Right lobe of liver (tissue), 6 donors: ENCODE measurements around the gene PRDM16. TPM values are rescaled to one million over a fixed set of nuclear protein-coding genes. Genes with fewer than 3 reads are reported as not detected.

Experiments used
- ATAC-seq, 4 donors: fragments of 200-7000 bp; cut with Tn5 transposase; one replicate each; pipeline ENCODE4 v1.9.1; 2020; ENCODE audit warnings: mild to moderate bottlenecking in 4 of 4, moderate library complexity in 4 of 4
- DNase-seq, 3 donors: peaks; one replicate each; pipeline ENCODE4 v3.0.0-alpha.2; 2020
- H3K27ac ChIP-seq, 3 donors: fragments of 200-600 bp; one replicate each; pipeline ENCODE4 v1.8.0; 2022
- H3K27me3 ChIP-seq, 2 donors: fragments of 200-600 bp; one replicate each; pipeline ENCODE4 v1.8.0; 2022
- H3K36me3 ChIP-seq, 4 donors: fragments of 200-600 bp; sonication (generic) in 1 of 4; one replicate each; pipeline versions ENCODE4 v1.5.1 to v1.8.0; 2017 to 2022; ENCODE audit warnings: control low read depth in 1 of 4
- H3K4me1 ChIP-seq, 4 donors: fragments of 200-600 bp; sonication (generic) in 1 of 4; one replicate each; pipeline versions ENCODE4 v1.5.1 to v1.8.0; 2017 to 2022; ENCODE audit warnings: control low read depth in 1 of 4
- H3K4me3 ChIP-seq, 3 donors: fragments of 200-600 bp; one replicate each; pipeline ENCODE4 v1.8.0; 2022
- H3K9me3 ChIP-seq, 4 donors: fragments of 200-600 bp; sonication (generic) in 1 of 4; one replicate each; pipeline versions ENCODE4 v1.5.1 to v1.8.0; 2017 to 2022; ENCODE audit warnings: control low read depth in 1 of 4
- POLR2A ChIP-seq: fragments of 450-650 bp; IDR thresholded peaks from one replicate; pipeline ENCODE4 v1.6.1; 2017; ENCODE audit warnings: antibody characterized with exemption, mild to moderate bottlenecking
- WGBS: methylation state at CpG from one replicate; pipeline ENCODE4 v1.1.6; 2018; ENCODE audit warnings: low coverage, low lambda C conversion rate; ENCODE audit not compliant: insufficient coverage; ENCODE audit errors: missing lambda C conversion rate; 5-methylcytosine and 5-hydroxymethylcytosine counted together
- intact Hi-C, 2 donors: fragments of 100-400 bp; cut with DNase I; formaldehyde crosslinking; loops; one replicate each; pipeline versions ENCODE4 v1.11.2 to v1.14.1; 2022
- total RNA-seq, 6 experiments: library from RNA; depleted of rRNA in 2 of 6; stranded (reverse); fragments of >200 nt in 2 of 6; fragmentation: NEBNext Ultra II Directional in 3 of 6; extraction: Animal tissue kit (Norgen Biotek cat#: 25700) in 3 of 6; gene quantifications; one replicate each; pipeline versions ENCODE4 v1.1.0 to v1.2.4, GENCODE V29; 2016 to 2023
- TF ChIP-seq, protein P1 (sequence below), 4 donors: fragments of 200-600 bp in 3 of 4; fragments of 450-650 bp in 1 of 4; IDR thresholded peaks; one replicate each; pipeline versions ENCODE4 v1.5.1 to v1.8.0; 2016 to 2022; ENCODE audit warnings: antibody characterized with exemption in 4 of 4, mild to moderate bottlenecking in 2 of 4
- donor health status: DM: no; HTN: yes; CAD: no.
- donor health status: DM: no; HTN: no; CAD: no.
- donor health status: DM: no; HTN: no; CAD: no.
- donor health status: DM: no; HTN: yes; CAD: no.
- donor health status: DM: no; HTN: yes; CAD: no.

Gene PRDM16
- total RNA-seq, 6 experiments from 2014 or later, result 0.06 to 0.75 (median 0.28) TPM

DNA sequence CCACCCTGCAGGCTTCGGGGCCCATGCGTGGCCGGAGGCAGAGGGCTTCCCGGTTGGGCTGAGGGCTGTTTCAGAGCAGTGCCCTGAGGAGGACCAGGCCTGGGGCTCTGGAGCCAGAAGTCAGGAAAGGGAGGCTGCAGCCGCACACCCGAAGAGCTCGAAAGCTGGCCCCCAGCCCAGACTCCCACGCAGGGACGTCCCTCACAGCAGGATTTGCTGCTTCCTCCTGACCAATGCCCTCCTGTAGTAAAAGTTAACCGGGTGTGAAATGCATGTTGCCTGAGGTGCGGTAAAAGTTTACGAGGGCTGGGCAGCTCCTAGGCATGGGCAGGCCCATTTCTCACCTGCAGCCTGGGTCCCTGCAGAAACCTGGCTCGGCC lies 283.9 kb downstream of the PRDM16 start:
- no peaks in the 10 kb centered on the region for H3K4me1 ChIP-seq
- DNase-seq, result no peak
- no peak for TF ChIP-seq POLR2A
- TF ChIP-seq, protein P1, sequence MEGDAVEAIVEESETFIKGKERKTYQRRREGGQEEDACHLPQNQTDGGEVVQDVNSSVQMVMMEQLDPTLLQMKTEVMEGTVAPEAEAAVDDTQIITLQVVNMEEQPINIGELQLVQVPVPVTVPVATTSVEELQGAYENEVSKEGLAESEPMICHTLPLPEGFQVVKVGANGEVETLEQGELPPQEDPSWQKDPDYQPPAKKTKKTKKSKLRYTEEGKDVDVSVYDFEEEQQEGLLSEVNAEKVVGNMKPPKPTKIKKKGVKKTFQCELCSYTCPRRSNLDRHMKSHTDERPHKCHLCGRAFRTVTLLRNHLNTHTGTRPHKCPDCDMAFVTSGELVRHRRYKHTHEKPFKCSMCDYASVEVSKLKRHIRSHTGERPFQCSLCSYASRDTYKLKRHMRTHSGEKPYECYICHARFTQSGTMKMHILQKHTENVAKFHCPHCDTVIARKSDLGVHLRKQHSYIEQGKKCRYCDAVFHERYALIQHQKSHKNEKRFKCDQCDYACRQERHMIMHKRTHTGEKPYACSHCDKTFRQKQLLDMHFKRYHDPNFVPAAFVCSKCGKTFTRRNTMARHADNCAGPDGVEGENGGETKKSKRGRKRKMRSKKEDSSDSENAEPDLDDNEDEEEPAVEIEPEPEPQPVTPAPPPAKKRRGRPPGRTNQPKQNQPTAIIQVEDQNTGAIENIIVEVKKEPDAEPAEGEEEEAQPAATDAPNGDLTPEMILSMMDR (IDR thresholded peaks at IDR 0.05), result no peak
- no peaks in the 10 kb centered on the region for H3K36me3 ChIP-seq
- no peak for ATAC-seq
- no peak overlapping the region for H3K4me3 ChIP-seq
- H3K27ac ChIP-seq, result no peak overlapping the region
- no CpG with 5 or more reads among the region's 13 CpGs for WGBS
- no peaks in the 10 kb centered on the region for H3K9me3 ChIP-seq
- intact Hi-C loops, result no loop called here
- H3K27me3 ChIP-seq, result no peaks in the 10 kb centered on the region

DNA sequence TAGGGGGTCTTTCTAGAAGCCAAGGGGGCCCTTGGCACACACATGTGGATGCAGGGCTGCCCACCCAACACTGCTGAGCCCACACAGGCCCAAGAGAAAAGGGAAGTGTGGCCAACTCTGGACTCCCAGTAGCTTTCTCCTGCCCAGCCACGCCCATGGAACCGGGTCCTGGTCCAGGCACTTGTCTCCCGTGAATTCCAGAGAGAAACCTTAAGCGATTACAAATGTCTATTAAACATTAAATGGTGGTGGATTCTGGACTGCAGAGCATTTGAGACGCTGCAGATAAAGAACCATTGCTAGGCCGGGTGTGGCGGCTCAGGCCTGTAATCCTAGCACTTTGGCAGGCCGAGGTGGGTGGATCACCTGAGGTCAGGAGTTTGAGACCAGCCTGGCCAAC lies 284.9 kb downstream of the PRDM16 start:
- Histone ChIP-seq H3K27ac (no peak overlapping the region), H3K27me3 (no peaks in the 10 kb centered on the region), H3K36me3 (no peaks in the 10 kb centered on the region), H3K4me1 (no peaks in the 10 kb centered on the region), H3K9me3 (no peaks in the 10 kb centered on the region), H3K4me3 (no peak overlapping the region)
- ATAC-seq, result no peak
- TF ChIP-seq, protein P1 (IDR thresholded peaks at IDR 0.05), result no peak
- no peak for TF ChIP-seq POLR2A
- no peak for DNase-seq
- intact Hi-C loops, result no loop called here
- 70% methylated on average over 2 of the region's 8 CpGs for WGBS

DNA sequence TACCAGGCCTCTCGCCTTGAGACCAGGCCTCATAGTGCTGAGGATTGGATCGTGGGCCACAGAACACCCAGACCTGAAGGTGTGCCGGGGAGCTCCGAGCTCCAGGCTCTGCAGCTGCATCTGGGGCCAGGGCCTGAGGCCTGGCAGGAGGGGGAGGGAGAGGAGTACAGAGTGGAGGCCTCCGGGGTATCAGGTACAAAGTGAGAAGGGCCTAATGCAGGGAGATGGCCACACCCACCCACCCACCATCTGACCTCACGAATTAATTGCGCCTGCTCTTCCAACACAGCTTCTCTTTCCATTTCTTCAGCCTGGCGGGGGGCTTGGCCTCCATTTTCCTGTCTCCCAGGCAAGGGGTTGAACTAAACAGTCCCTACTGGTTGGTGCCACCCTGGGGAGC lies 286.1 kb downstream of the PRDM16 start:
- TF ChIP-seq POLR2A, result no peak
- 67% methylated on average over 1 of the region's 8 CpGs for WGBS

DNA sequence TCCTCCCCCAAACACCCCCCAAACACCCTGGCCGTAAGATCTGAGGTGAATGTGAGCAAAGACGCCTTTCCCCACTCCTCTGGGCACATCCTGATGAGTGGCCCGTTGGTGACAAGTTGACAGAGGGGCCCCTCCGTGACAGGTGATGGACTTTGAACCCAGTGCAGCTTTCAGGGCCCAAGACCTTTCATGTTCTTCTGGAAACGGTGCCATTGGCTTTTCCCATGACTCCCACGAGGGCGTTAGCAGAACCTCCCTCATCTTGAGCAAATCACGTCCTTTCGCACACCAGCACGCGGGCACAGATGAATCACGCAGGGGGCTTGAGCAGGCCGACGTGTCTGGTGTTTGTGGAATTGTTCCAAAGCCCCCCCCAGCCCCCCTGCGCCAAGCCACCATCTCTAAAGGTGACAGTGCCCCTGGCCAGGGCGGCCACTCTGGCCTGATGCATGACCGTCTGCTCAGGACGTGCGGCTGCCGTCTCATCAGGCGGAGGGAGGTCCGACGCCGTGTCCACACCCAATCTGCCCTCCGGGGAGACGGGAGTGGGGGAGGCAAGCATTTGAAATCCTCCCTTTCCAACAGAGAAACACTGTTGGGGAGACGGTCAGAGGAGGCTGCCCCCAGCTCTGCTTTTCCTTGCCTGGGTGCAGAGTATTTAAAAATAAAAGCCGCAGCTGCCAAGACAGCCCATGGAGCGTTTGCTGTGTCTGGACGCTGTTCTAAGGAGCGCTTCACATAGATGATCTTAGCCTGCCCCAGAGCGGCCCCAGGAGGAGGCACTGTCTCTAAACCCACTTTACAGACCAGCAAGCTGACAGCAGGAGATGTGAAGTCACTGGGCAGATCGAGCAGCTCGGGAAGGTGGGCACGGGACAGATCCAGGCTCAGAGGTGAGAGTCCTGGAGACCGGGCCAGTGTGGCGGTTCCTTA lies 287.2 kb downstream of the PRDM16 start:
- no peak for TF ChIP-seq POLR2A
- TF ChIP-seq, protein P1 (IDR thresholded peaks at IDR 0.05), result no peak
- ATAC-seq (no peak), DNase-seq (no peak)
- 54% methylated on average over 7 of the region's 37 CpGs for WGBS
- H3K27ac ChIP-seq, result no peak overlapping the region
- no peaks in the 10 kb centered on the region for H3K9me3 ChIP-seq
- intact Hi-C loops, result no loop called here
- no peaks in the 10 kb centered on the region for H3K27me3 ChIP-seq
- H3K4me1 ChIP-seq, result no peaks in the 10 kb centered on the region
- H3K4me3 ChIP-seq, result no peak overlapping the region
- H3K36me3 ChIP-seq, result no peaks in the 10 kb centered on the region

More for the DNA sequence above, 286.1 kb downstream of the PRDM16 start:
- H3K27me3 ChIP-seq, result no peaks in the 10 kb centered on the region
- no peaks in the 10 kb centered on the region for H3K4me1 ChIP-seq
- intact Hi-C loops, result no loop called here
- ATAC-seq (no peak), DNase-seq (no peak)
- no peak overlapping the region for H3K27ac ChIP-seq
- no peaks in the 10 kb centered on the region for H3K36me3 ChIP-seq
- H3K4me3 ChIP-seq, result no peak overlapping the region
- no peaks in the 10 kb centered on the region for H3K9me3 ChIP-seq

DNA sequence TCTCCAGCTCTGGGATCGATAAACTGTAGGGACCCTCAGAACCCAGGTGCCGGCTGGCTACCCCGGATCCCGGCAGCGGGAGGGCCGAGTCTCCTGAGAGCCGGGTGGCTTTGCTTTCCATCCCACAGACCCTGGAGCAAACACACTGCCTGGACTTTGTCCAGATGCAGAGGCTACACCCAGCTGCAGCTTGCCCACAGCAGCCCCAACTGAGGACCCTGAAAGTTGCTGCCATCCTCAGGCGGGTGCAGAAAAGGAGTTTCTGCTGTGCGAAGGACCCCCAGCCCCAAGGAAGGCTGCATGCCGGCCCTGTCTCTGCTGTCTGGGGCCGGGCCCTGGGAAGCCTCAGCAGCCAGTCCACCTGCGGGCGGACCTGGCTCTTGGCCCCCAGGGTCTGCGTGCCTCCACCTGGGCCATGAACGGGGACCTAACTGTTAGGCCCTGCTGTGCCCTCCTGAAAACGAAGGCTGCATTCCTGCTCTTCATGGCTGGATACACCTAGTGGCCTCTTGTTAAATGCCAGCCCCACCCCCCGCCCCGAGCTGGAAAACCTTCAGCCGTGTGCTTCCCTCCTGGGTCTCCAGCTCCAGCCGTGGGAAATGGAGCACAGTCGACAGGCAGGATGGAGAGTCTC lies 287.9 kb downstream of the PRDM16 start:
- Histone ChIP-seq H3K9me3 (no peaks in the 10 kb centered on the region), H3K27me3 (no peaks in the 10 kb centered on the region), H3K4me3 (no peak overlapping the region), H3K36me3 (no peaks in the 10 kb centered on the region), H3K4me1 (no peaks in the 10 kb centered on the region), H3K27ac (no peak overlapping the region)
- no peak for ATAC-seq
- intact Hi-C loops, result no loop called here
- WGBS, result 40% methylated on average over 1 of the region's 21 CpGs
- DNase-seq, result no peak
- no peak for TF ChIP-seq POLR2A
- TF ChIP-seq, protein P1 (IDR thresholded peaks at IDR 0.05), result no peak
